Activated CD8-positive, alpha-beta memory T cell treated with anti-CD3 and anti-CD28 coated beads, Interleukin-2, amount 50 U/mL, for 24 hours (primary cell): ENCODE measurements around the gene CDC42EP3.
A peak's percentile ranks its signal among the peaks of the same experiment; 100 is the strongest.

Experiments
- DNase-seq: peaks from one replicate; pipeline ENCODE4 v3.0.0-alpha.2; 2020; ENCODE audit errors: extremely low read depth

The CDC42EP3 gene

DNA sequence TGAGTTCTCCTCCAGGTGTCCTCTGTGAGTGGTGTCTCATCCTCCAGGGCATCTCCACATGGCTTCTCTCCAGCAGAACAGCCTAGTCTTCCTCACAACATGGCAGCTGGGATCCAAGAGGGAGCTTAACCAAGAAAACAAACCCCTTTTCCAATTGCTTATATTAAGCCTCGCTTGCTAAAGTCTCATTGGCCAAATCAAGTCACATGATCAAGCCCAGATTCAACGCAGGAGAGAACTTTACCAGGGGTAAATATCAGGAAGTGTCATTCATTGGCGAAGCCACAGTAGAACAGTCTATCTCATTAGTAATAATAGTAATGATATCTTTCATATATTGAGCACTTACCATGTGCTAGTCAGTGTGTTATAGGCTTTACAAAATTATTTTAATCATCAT, 53.1 kb downstream of the CDC42EP3 start:
- DNase-seq, result no peak

DNA sequence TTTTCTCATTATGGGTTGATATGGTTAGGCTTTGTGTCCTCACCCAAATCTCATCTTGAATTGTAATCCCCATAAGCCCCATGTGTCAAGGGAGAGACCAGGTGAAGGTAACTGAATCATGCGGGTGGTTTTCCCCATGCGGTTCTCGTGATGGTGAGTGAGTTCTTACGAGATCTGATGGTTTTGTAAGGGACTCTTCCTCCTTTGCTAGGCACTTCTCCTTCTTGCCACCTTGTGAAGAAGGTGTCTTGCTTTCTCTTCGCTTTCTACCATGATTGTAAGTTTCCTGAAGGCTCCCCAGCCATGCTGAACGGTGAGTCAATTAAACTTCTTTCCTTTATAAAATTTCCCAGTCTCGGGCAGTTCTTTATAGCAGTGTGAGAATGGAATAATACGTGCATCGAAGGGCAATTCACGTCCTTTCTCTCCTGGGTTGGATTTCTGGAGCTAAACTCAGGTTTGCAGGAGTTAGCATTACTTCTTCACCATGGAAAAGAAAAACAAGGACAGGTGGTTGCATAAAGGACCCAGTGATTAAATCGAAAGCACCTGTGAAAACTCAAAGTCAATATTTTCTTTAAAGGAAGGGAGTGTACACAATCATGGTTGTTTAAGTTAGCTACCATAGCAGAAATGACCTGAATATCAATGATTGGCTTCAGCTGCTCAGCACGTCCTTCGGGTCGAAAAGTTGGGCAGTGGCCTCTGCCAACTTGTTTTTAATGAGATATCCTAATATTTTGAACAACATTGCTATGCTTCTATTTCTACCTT, 54.1 kb downstream of the CDC42EP3 start:
- DNase-seq, result no peak

DNA sequence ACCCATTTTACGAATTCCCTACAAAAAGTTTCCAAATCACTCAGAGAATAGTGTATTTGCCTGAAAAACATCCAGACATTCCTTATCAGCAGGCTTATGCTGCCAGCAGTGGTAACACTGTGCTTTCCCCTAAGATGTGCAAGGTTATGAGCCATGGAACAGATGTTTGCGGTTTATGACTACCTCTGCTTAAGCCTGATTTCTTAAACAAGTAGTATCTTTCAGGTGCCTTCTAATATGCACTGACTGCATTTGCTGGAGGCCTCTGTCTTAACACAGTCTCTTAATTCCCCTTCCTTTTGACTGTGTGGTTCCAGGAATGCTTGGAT, 54.8 kb downstream of the CDC42EP3 start:
- DNase-seq, result no peak

- peak; percentile 21 for DNase-seq
Measured at GRCh38 chr2:37615804-37616676, 55.4 kb downstream of the CDC42EP3 start.

DNA sequence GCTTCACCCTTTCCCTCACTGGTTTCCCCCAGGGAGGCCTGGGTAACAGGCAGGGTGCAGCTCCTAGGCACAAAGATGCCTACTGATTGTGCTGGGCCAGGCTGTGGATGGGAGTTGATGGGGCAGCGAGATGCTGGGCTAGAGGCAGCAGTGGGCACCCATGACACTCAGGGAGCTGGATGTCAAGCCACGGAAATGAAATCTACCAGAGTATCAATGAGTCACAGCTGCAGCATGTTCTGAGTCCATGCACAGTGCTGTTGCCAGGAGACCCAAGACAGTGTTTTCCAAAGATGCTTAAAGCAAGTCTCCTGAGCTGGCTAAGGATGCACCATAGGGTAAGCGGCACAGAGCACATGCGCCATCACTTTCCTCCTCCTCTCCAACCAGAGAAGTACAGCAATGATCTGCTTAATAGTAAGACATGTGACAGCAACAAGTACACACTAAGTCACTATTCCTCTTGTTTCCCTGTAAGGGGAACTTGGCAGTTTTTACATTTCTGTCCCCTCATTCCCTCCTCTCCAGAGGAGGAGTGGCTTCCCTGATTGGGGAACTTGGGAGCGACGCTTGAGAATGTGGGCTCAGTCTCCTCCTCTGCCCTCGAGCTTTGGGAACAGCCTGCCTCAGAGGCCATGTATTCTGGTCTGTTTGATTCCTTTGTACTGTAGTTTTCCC, 57.2 kb downstream of the CDC42EP3 start:
- no peak for DNase-seq

- no peak for DNase-seq
Measured at GRCh38 chr2:37612382-37612781, 59.1 kb downstream of the CDC42EP3 start.

DNA sequence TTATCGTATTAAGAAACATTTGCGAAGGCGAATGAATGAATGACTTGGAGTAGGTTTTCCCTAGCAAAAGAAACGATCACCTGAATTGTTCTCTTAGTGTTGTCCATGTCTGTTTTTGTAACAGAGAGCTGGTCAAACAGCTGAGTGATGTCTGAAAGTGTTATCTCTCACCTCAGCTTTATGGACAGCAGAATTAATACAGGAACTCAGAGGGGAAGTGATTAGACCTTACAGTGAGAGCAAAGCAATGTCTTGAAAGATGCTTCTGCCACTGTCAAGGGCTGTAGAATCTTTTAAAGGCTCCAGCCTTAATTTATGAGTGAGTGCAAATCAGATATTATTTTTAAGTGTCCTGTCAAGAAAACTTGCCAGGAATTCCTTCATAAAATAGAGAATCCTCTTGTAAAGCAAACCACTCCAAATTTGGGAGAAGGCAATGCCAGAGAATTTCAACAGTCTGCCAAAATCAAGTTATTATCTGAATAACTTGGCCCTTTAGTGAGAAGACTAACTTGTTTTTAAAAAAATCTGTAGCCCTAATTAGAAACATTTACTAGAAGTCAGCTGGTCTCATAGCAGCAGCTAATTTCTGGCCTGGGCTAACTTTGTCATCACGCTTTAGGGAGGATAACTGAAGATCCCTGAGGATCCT, 60.7 kb downstream of the CDC42EP3 start:
- no peak for DNase-seq

DNA sequence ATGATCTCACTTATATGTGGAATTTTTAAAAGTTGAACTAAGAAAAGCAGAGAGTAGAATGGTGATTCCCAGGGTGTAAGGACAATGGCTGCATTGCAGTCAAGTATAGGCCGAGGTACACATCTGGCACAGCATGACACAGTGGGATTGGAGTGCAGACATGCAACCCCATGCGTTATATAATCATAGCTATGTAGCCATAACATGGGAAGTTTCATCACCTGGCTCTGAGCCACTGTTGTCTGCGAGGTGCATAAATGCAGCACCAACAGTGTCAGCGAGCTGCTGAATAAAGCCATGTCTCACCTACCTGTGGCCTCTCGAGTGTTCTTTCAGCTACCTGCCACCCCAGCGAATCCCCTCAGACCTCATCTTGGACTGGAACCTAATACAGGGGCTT, 61.7 kb downstream of the CDC42EP3 start:
- no peak for DNase-seq

- no peak for DNase-seq
Measured at GRCh38 chr2:37604716-37605115, 66.7 kb downstream of the CDC42EP3 start.

- no peak for DNase-seq
Measured at GRCh38 chr2:37602702-37603101, 68.7 kb downstream of the CDC42EP3 start.

DNA sequence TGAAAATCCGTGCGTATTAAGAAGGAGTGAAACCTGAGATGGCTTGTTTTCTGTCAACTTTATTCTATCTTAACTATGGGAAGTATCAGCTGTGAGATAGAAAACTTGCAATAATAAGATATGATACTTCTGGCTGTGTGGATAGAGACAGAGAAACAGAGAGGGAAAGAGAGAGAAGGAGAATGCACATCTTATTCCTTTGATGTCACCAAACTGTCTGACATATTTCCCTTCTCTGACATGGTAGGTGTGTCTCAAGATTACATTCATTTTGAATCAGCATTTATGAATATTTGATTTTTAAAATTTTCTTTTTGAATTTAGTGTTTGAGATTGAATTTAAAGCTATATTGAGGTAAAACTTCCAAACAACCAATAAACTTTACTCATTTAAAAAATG, 69.4 kb downstream of the CDC42EP3 start:
- no peak for DNase-seq

GRCh38 chr2:37601569-37601968, 69.9 kb downstream of the CDC42EP3 start:
- no peak for DNase-seq

DNA sequence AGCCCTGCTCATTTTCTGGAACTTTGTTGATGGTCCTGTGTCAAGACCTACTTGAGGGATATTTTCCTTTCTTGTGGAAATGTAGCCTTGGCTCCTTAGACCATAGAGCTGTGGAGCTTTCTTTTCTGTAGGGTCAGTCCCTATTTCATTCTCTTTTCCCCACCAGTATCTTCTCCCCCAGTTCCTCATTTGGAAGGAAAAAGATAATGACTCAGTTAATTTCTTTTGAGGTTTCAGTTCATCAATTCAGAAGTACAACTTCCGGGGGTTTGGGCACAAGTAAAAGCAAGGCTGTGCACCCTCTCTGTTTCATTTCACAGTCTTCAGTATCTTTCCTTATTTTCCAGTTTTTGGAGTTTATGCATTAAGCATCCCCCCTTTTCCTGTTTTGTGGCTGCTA, 70.7 kb downstream of the CDC42EP3 start:
- no peak for DNase-seq

GRCh38 chr2:37599688-37600525, 71.5 kb downstream of the CDC42EP3 start:
- no peak for DNase-seq

- DNase-seq, result no peak
Measured at GRCh38 chr2:37593694-37594093, 77.7 kb downstream of the CDC42EP3 start.

DNA sequence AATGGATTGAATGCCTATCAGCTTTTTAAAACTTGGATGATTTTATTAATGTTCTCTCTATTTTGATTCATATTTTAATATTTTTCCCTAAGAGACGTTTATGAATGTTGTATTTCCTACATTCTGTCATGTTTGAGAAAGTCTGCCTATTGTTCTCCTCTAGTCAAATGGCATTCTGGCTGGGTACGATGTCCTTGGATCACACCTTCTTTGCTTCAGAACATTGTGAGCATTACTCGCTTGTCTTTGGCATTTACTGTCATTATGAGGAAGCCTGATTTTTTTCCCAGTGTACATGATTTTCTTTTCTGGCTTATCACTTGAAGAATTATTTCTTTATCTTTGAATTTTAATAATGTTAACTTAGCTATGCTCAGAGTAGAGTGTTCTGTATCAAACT, 78.4 kb downstream of the CDC42EP3 start:
- no peak for DNase-seq
